KOPT-K1 (cell line): ENCODE results near the gene DUSP6.

Experiments
- H3K27ac ChIP-seq: fragments of 200-600 bp; sonication (generic); 2 replicates; pipeline ENCODE4 v1.5.1; 2016; ENCODE audit warnings: antibody characterized with exemption, mild to moderate bottlenecking, low read depth, low read length; ENCODE audit not compliant: poor library complexity, severe bottlenecking
- H3K36me3 ChIP-seq: fragments of 200-600 bp; sonication (generic); 2 replicates; pipeline ENCODE4 v1.5.1; 2017; ENCODE audit warnings: antibody characterized with exemption, mild to moderate bottlenecking, low read length, moderate library complexity; ENCODE audit not compliant: insufficient read depth
- H3K9me3 ChIP-seq: fragments of 200-600 bp; sonication (generic); 2 replicates; pipeline ENCODE4 v1.5.1; 2017; ENCODE audit warnings: antibody characterized with exemption, low read length, mild to moderate bottlenecking; ENCODE audit not compliant: insufficient read depth, poor library complexity, severe bottlenecking

Gene DUSP6

GRCh38 chr12:89363582-89363981 lies 11.3 kb upstream of the DUSP6 start:
- Histone ChIP-seq H3K27ac (no peak overlapping the region), H3K36me3 (no peaks in the 10 kb centered on the region), H3K9me3 (no peaks in the 10 kb centered on the region)

GRCh38 chr12:89363084-89363483 lies 10.8 kb upstream of the DUSP6 start:
- no peaks in the 10 kb centered on the region for H3K9me3 ChIP-seq
- H3K36me3 ChIP-seq = no peaks in the 10 kb centered on the region
- no peak overlapping the region for H3K27ac ChIP-seq

GRCh38 chr12:89359615-89360014 lies 7.3 kb upstream of the DUSP6 start:
- H3K9me3 ChIP-seq = peaks cover 5% of the 10 kb centered on the region
- no peak overlapping the region for H3K27ac ChIP-seq
- no peaks in the 10 kb centered on the region for H3K36me3 ChIP-seq

GRCh38 chr12:89358805-89359204 lies 6.5 kb upstream of the DUSP6 start:
- Histone ChIP-seq H3K27ac (no peak overlapping the region), H3K9me3 (peaks cover 13% of the 10 kb centered on the region), H3K36me3 (no peaks in the 10 kb centered on the region)

GRCh38 chr12:89357297-89357730 lies 5.0 kb upstream of the DUSP6 start:
- peaks cover 26% of the 10 kb centered on the region for H3K9me3 ChIP-seq
- H3K36me3 ChIP-seq = no peaks in the 10 kb centered on the region
- no peak overlapping the region for H3K27ac ChIP-seq

- Histone ChIP-seq H3K27ac (no peak overlapping the region), H3K9me3 (peaks cover 26% of the 10 kb centered on the region), H3K36me3 (no peaks in the 10 kb centered on the region)
Observed at GRCh38 chr12:89356069-89356665, 3.9 kb upstream of the DUSP6 start.

- H3K27ac ChIP-seq = no peak overlapping the region
Observed at GRCh38 chr12:89355243-89356068, 3.2 kb upstream of the DUSP6 start.

GRCh38 chr12:89354612-89355067 lies 2.3 kb upstream of the DUSP6 start:
- no peak overlapping the region for H3K27ac ChIP-seq
- H3K9me3 ChIP-seq = peaks cover 26% of the 10 kb centered on the region
- H3K36me3 ChIP-seq = peaks cover 12% of the 10 kb centered on the region; the same call in 1 of the 2 replicates

More at GRCh38 chr12:89355243-89356068, 3.2 kb upstream of the DUSP6 start:
- Histone ChIP-seq H3K36me3 (peaks cover 4% of the 10 kb centered on the region; the same call in 1 of the 2 replicates), H3K9me3 (peaks cover 26% of the 10 kb centered on the region)

GRCh38 chr12:89353823-89354611 lies 1.7 kb upstream of the DUSP6 start:
- Histone ChIP-seq H3K9me3 (peaks cover 26% of the 10 kb centered on the region), H3K27ac (no peak overlapping the region), H3K36me3 (peaks cover 18% of the 10 kb centered on the region)

GRCh38 chr12:89353188-89353822 lies 1.0 kb upstream of the DUSP6 start:
- Histone ChIP-seq H3K36me3 (peaks cover 25% of the 10 kb centered on the region), H3K27ac (peak overlapping the region; percentile 9), H3K9me3 (peaks cover 26% of the 10 kb centered on the region)

- Histone ChIP-seq H3K9me3 (peaks cover 26% of the 10 kb centered on the region), H3K27ac (peak overlapping the region; percentile 67), H3K36me3 (peaks cover 35% of the 10 kb centered on the region)
Observed at GRCh38 chr12:89352242-89352491, 134 bp downstream of the DUSP6 start.

GRCh38 chr12:89351489-89352241 lies 636 bp downstream of the DUSP6 start:
- Histone ChIP-seq H3K9me3 (peaks cover 26% of the 10 kb centered on the region), H3K36me3 (peaks cover 35% of the 10 kb centered on the region), H3K27ac (peak overlapping the region; percentile 67)

- peaks cover 35% of the 10 kb centered on the region for H3K36me3 ChIP-seq
- peaks cover 26% of the 10 kb centered on the region for H3K9me3 ChIP-seq
- H3K27ac ChIP-seq = peak overlapping the region; percentile 67
Observed at GRCh38 chr12:89350630-89351488, 1.4 kb downstream of the DUSP6 start.

- Histone ChIP-seq H3K27ac (peak overlapping the region; percentile 67), H3K36me3 (peaks cover 35% of the 10 kb centered on the region), H3K9me3 (peaks cover 26% of the 10 kb centered on the region)
Observed at GRCh38 chr12:89350260-89350629, 2.1 kb downstream of the DUSP6 start.
